NCI-H345 (cell line): Measurements from ENCODE around the gene FABP3.

Experiments
- DNase-seq: peaks from one replicate; lab custom pipeline; 2025; lab: John Stamatoyannopoulos, UW

FABP3 gene

GRCh38 chr1:31371121-31371959 is 1.5 kb downstream of the FABP3 start:
- DNase-seq = no peak

- DNase-seq = no peak
Measured at GRCh38 chr1:31370565-31370964, 2.3 kb downstream of the FABP3 start.

GRCh38 chr1:31370021-31370420 is 2.9 kb downstream of the FABP3 start:
- no peak for DNase-seq

GRCh38 chr1:31368611-31369107 is 4.2 kb downstream of the FABP3 start:
- no peak for DNase-seq

GRCh38 chr1:31366796-31367195 is 6.1 kb downstream of the FABP3 start:
- peak; percentile 43 for DNase-seq

GRCh38 chr1:31364561-31365250 is 8.2 kb downstream of the FABP3 start:
- DNase-seq = no peak

- DNase-seq = no peak
Measured at GRCh38 chr1:31362032-31362431, 10.8 kb downstream of the FABP3 start.

- DNase-seq = no peak
Measured at GRCh38 chr1:31361607-31362006, 11.3 kb downstream of the FABP3 start.

- DNase-seq = no peak
Measured at GRCh38 chr1:31356427-31356826, 16.4 kb downstream of the FABP3 start.

- no peak for DNase-seq
Measured at GRCh38 chr1:31354283-31354682, 18.6 kb downstream of the FABP3 start.

GRCh38 chr1:31348449-31348848 is 24.4 kb downstream of the FABP3 start:
- no peak for DNase-seq

- DNase-seq = no peak
Measured at GRCh38 chr1:31346785-31347184, 26.1 kb downstream of the FABP3 start.

GRCh38 chr1:31345635-31346034 is 27.2 kb downstream of the FABP3 start:
- no peak for DNase-seq

- DNase-seq = no peak
Measured at GRCh38 chr1:31344503-31344902, 28.4 kb downstream of the FABP3 start.

GRCh38 chr1:31336687-31337467 is 36.0 kb downstream of the FABP3 start:
- DNase-seq = no peak

- DNase-seq = peak; percentile 38
Measured at GRCh38 chr1:31335007-31335406, 37.9 kb downstream of the FABP3 start.

- no peak for DNase-seq
Measured at GRCh38 chr1:31327381-31327780, 45.5 kb downstream of the FABP3 start.

GRCh38 chr1:31326461-31326860 is 46.4 kb downstream of the FABP3 start:
- DNase-seq = no peak

GRCh38 chr1:31324992-31325391 is 47.9 kb downstream of the FABP3 start:
- no peak for DNase-seq

GRCh38 chr1:31324093-31324492 is 48.8 kb downstream of the FABP3 start:
- DNase-seq = no peak

GRCh38 chr1:31318146-31318545 is 54.7 kb downstream of the FABP3 start:
- no peak for DNase-seq

GRCh38 chr1:31315902-31316301 is 57.0 kb downstream of the FABP3 start:
- DNase-seq = no peak
